HCT116 (cell line): ENCODE results near the gene ESRRA. TPM values are rescaled to one million over a fixed set of nuclear protein-coding genes. Genes with fewer than 3 reads are reported as not detected.

Source experiments
- ATAC-seq: fragments of 200-7000 bp; cut with Tn5 transposase; 2 replicates; pipeline ENCODE4 v1.9.1; 2020; ENCODE audit warnings: mild to moderate bottlenecking, moderate library complexity
- BruUV-seq: library from RNA; stranded (reverse); fragments of 400-500 nt; replicated peaks from 2 replicates; lab custom pipeline; 2021; lab: Mats Ljungman, UMichigan
- CTCF ChIA-PET: fragments of 300-600 bp; sonication (Branson Sonifier 250); formaldehyde crosslinking; loops from one replicate; lab custom pipeline; 2021; ENCODE audit warnings: antibody characterized with exemption; lab: Charles Lee
- POLR2A ChIA-PET: fragments of 300-600, 350-600 bp; sonication (Branson Sonifier 250); formaldehyde crosslinking; loops from one replicate; lab custom pipeline; 2021; ENCODE audit warnings: antibody characterized with exemption; lab: Charles Lee
- RAD21 ChIA-PET, 2 experiments: fragments of 300-600 bp; sonication (Branson Sonifier 250); formaldehyde crosslinking; loops; one replicate each; lab custom pipeline; 2023; ENCODE audit warnings: low total read pairs in 2 of 2; ENCODE audit not compliant: uncharacterized antibody in 2 of 2, unreplicated experiment in 2 of 2, low non-redundant PET in 1 of 2; lab: Charles Lee
- DNase-seq: peaks from one replicate; pipeline ENCODE4 v3.0.0-alpha.2; 2010; ENCODE audit warnings: low read depth, low spot score
- H2AFZ ChIP-seq: fragments of 200-600 bp; shearing (Covaris generic), sonication (generic); 2 replicates; pipeline ENCODE4 v1.6.1; 2017; ENCODE audit warnings: low read depth, mixed run types, mixed read lengths, antibody characterized with exemption, low read length; ENCODE audit not compliant: poor library complexity, severe bottlenecking
- H3K27ac ChIP-seq: 2 replicates; pipeline ENCODE4 v1.5.1; 2012; ENCODE audit warnings: low read depth, low read length
- H3K27me3 ChIP-seq: fragments of 200-600 bp; sonication (generic); 2 replicates; pipeline ENCODE4 v1.6.1; 2016; ENCODE audit warnings: mixed run types, low read length, mixed read lengths; ENCODE audit not compliant: insufficient read depth
- H3K36me3 ChIP-seq, 2 experiments: fragments of 200-500 bp in 1 of 2; fragments of 200-600 bp in 1 of 2; sonication (Bioruptor generic) in 1 of 2; sonication (generic) in 1 of 2; 2 replicates each; pipeline versions ENCODE4 v1.5.1 to v1.6.1; 2014 to 2016; ENCODE audit warnings: low read length in 2 of 2, inconsistent platforms in 1 of 2, mixed read lengths in 1 of 2, mixed run types in 1 of 2; ENCODE audit not compliant: insufficient read depth in 2 of 2, control insufficient read depth in 1 of 2
- H3K4me1 ChIP-seq, 2 experiments: fragments of 200-600 bp in 1 of 2; sonication (generic) in 1 of 2; 2 replicates each; pipeline versions ENCODE4 v1.5.1 to v1.6.1; 2012 to 2017; ENCODE audit warnings: low read length in 2 of 2, inconsistent platforms in 1 of 2, mild to moderate bottlenecking in 1 of 2, mixed read lengths in 1 of 2, mixed run types in 1 of 2, moderate library complexity in 1 of 2; ENCODE audit not compliant: insufficient read depth in 2 of 2, control insufficient read depth in 1 of 2
- H3K4me2 ChIP-seq: fragments of 200-600 bp; sonication (generic); 2 replicates; pipeline ENCODE4 v1.6.1; 2017; ENCODE audit warnings: mixed run types, low read length, mixed read lengths
- H3K4me3 ChIP-seq, 2 experiments: fragments of 200-600 bp in 1 of 2; sonication (generic) in 1 of 2; replicated peaks in 1 of 2; 2 replicates each; pipeline ENCODE4 v1.5.1; 2011 to 2016; ENCODE audit warnings: low read length in 2 of 2, control low read depth in 1 of 2, low read depth in 1 of 2, mild to moderate bottlenecking in 1 of 2, mixed read lengths in 1 of 2, mixed run types in 1 of 2
- H3K79me2 ChIP-seq: fragments of 200-600 bp; sonication (generic); 2 replicates; pipeline ENCODE4 v1.6.1; 2017; ENCODE audit warnings: mild to moderate bottlenecking, mixed run types, low read length, moderate library complexity, mixed read lengths; ENCODE audit not compliant: insufficient read depth
- H3K9ac ChIP-seq: fragments of 200-600 bp; sonication (generic); 2 replicates; pipeline ENCODE4 v1.6.1; 2016; ENCODE audit warnings: low read length, mixed read lengths
- H3K9me2 ChIP-seq: fragments of 200-600 bp; sonication (generic), shearing (Covaris generic); 2 replicates; pipeline ENCODE4 v1.6.1; 2017; ENCODE audit warnings: mixed run types, mild to moderate bottlenecking, moderate library complexity; ENCODE audit not compliant: insufficient read depth
- H3K9me3 ChIP-seq, 2 experiments: fragments of 200-500 bp in 1 of 2; fragments of 200-600 bp in 1 of 2; sonication (Bioruptor generic) in 1 of 2; sonication (generic) in 1 of 2; 2 replicates each; pipeline ENCODE4 v1.6.1; 2014 to 2017; ENCODE audit warnings: low read length in 2 of 2, mixed read lengths in 2 of 2, inconsistent platforms in 1 of 2, low read depth in 1 of 2, mild to moderate bottlenecking in 1 of 2, mixed run types in 1 of 2, moderate library complexity in 1 of 2; ENCODE audit not compliant: control insufficient read depth in 1 of 2, insufficient read depth in 1 of 2
- H4K20me1 ChIP-seq: fragments of 200-600 bp; sonication (generic), shearing (Covaris generic); 2 replicates; pipeline ENCODE4 v1.6.1; 2017; ENCODE audit warnings: mixed run types, mild to moderate bottlenecking, moderate library complexity; ENCODE audit not compliant: insufficient read depth
- CBX3 ChIP-seq: IDR thresholded peaks from 2 replicates; pipeline ENCODE4 v1.6.1; 2012; ENCODE audit warnings: low read depth
- CEBPB ChIP-seq: IDR thresholded peaks from 2 replicates; pipeline ENCODE4 v1.6.1; 2012; ENCODE audit warnings: low read depth
- ELF1 ChIP-seq: IDR thresholded peaks from 2 replicates; pipeline ENCODE4 v1.6.1; 2012; ENCODE audit warnings: low read depth, borderline replicate concordance
- EZH2 ChIP-seq: fragments of 200-600 bp; sonication (generic); IDR thresholded peaks from 2 replicates; pipeline ENCODE4 v1.6.1; 2017; ENCODE audit warnings: antibody characterized with exemption, mixed run types
- EZH2phosphoT487 ChIP-seq: fragments of 200-600 bp; IDR thresholded peaks from 2 replicates; pipeline ENCODE4 v1.6.1; 2018; ENCODE audit warnings: antibody characterized with exemption, borderline replicate concordance
- POLR2AphosphoS5 ChIP-seq: IDR thresholded peaks from 2 replicates; pipeline ENCODE4 v1.6.1; 2011; ENCODE audit warnings: mild to moderate bottlenecking, low read depth, low read length, moderate library complexity
- SRF ChIP-seq: IDR thresholded peaks from 2 replicates; pipeline ENCODE4 v1.6.1; 2012; ENCODE audit warnings: low read depth
- ZBTB33 ChIP-seq: IDR thresholded peaks from 2 replicates; pipeline ENCODE4 v1.6.1; 2011; ENCODE audit warnings: mild to moderate bottlenecking, low read length, moderate library complexity; ENCODE audit not compliant: insufficient replicate concordance; ENCODE audit errors: extremely low read depth
- intact Hi-C: fragments of 100-400 bp; cut with micrococcal nuclease; formaldehyde crosslinking; loops from 2 replicates; pipeline ENCODE4 v1.10.0; 2022
- total RNA-seq: library from RNA; stranded (reverse); gene quantifications from one replicate; pipeline ENCODE4 v1.2.1, GENCODE V29; 2021; ENCODE audit not compliant: unreplicated experiment

Gene ESRRA
- total RNA-seq, 1 experiment from 2014 or later, result 62.7 TPM

GRCh38 chr11:64358536-64358906 lies 53.2 kb downstream of the ESRRA start:
- intact Hi-C loops, result loop anchor here (5.0 kb wide), 3 partner anchors 89 to 364 kb away; partner anchors contain the start of gene NRXN2
- H3K9me2 ChIP-seq, result no peaks in the 10 kb centered on the region
- no peaks in the 10 kb centered on the region for H3K27me3 ChIP-seq
- BruUV-seq, result TSS peak; percentile 58
- no peak for DNase-seq
- ChIA-PET RAD21 (no interaction called here), POLR2A (interaction anchor here (1.0 to 3.1 kb wide), 2 partner anchors 14 to 41 kb away, joined by 5 to 12 read pairs; partner anchors contain the start of genes PRDX5 and TRMT112), CTCF (interaction anchor here (0.7 to 6.2 kb wide), 6 partner anchors 14 to 292 kb away, joined by 4 to 76 read pairs (median 43); partner anchors contain the start of genes ESRRA, PRDX5 and TRMT112)
- peak overlapping the region; percentile 54 to 97 for H3K4me3 ChIP-seq
- H3K4me2 ChIP-seq, result peak overlapping the region; percentile 84
- H2AFZ ChIP-seq, result no peak overlapping the region
- H3K4me1 ChIP-seq, result peaks cover 28 to 61% of the 10 kb centered on the region in 2 experiments
- H3K36me3 ChIP-seq, result peaks cover 4 to 32% of the 10 kb centered on the region in 2 experiments; a peak in 3 of 4 replicates
- H3K9ac ChIP-seq, result peak overlapping the region; percentile 95
- TF ChIP-seq ZBTB33, result no peak
- no peak for TF ChIP-seq EZH2
- TF ChIP-seq POLR2AphosphoS5, result no peak
- no peak for TF ChIP-seq CBX3
- TF ChIP-seq EZH2phosphoT487, result no peak
- no peak for TF ChIP-seq ELF1
- no peak for TF ChIP-seq CEBPB
- no peak for TF ChIP-seq SRF
- no peaks in the 10 kb centered on the region for H3K9me3 ChIP-seq
- H4K20me1 ChIP-seq, result no peaks in the 10 kb centered on the region
- ATAC-seq, result peak; percentile 22
- peaks cover 32% of the 10 kb centered on the region; the same call in 1 of the 2 replicates for H3K79me2 ChIP-seq
- H3K27ac ChIP-seq, result peak overlapping the region; percentile 87
